Measurements from ENCODE around the gene BPIFB2. TPM values are rescaled to one million over a fixed set of nuclear protein-coding genes. Genes with fewer than 3 reads are reported as not detected.

Gene BPIFB2
- total and polyA plus RNA-seq, 10 of the 15 experiments (the other 5 are each of a cell fraction or from before 2014, with no cell fraction given), result not detected

GRCh38 chr20:32989507-32990283 lies 17.8 kb upstream of the BPIFB2 start:
- FAIRE-seq, result no peak
- RAD21 ChIA-PET (ENCODE audit: unreplicated experiment), result no interaction called here
- H2AFZ ChIP-seq (ENCODE audit: control insufficient read depth, low read depth, low read length), result no peak overlapping the region
- ATAC-seq, result no peak
- no peak overlapping the region for H3K4me3 ChIP-seq
- intact Hi-C loops (cut with micrococcal nuclease; ENCODE audit: unreplicated experiment) (no loop called here), in situ Hi-C loops (cut with MboI) (no loop called here)
- H3K9me3 ChIP-seq (replicated peaks; ENCODE audit: control insufficient read depth, insufficient read depth, low read length), result no peaks in the 10 kb centered on the region
- POLR2A ChIA-PET, result no interaction called here
- TF ChIP-seq CBX3 (IDR thresholded peaks at IDR 0.05; ENCODE audit: borderline replicate concordance, low read depth) (no peak), MTA2 (IDR thresholded peaks at IDR 0.05; ENCODE audit: low read depth) (no peak), NKRF (conservative IDR thresholded peaks at IDR 0.05) (no peak), ATF3 (IDR thresholded peaks at IDR 0.05; ENCODE audit: borderline replicate concordance, extremely low read depth, low read depth, low read length) (no peak), PAX8 (IDR thresholded peaks at IDR 0.05) (no peak), PML (IDR thresholded peaks at IDR 0.05; ENCODE audit: low read length) (no peak), BCL11A (IDR thresholded peaks at IDR 0.05; ENCODE audit: low read depth, low read length) (no peak), IRF5 (IDR thresholded peaks at IDR 0.05; ENCODE audit: borderline replicate concordance) (no peak), BACH1 (IDR thresholded peaks at IDR 0.05; ENCODE audit: borderline replicate concordance) (no peak), NFYB (IDR thresholded peaks at IDR 0.05; ENCODE audit: insufficient read depth, low read depth, low read length) (no peak), ZZZ3 (IDR thresholded peaks at IDR 0.05; ENCODE audit: control insufficient read depth, insufficient read length, low read depth) (no peak), CHD4 (IDR thresholded peaks at IDR 0.05) (no peak)
- DNase-seq (ENCODE audit: low read depth, low spot score), result no peak
- CTCF ChIA-PET, result interaction anchor here (0.6 kb wide), 1 partner anchor 137 kb away, joined by 4 read pairs; no protein-coding TSS in a partner anchor
- no peaks in the 10 kb centered on the region for H3K79me2 ChIP-seq (ENCODE audit: control insufficient read depth, insufficient read depth, low read length)
- no TSS peak for BruUV-seq (replicated peaks)
- 64% methylated on average over 14 of the region's 14 CpGs for WGBS (ENCODE audit: insufficient coverage, insufficient replicate concordance, low lambda C conversion rate, missing lambda C conversion rate)
- H3K27ac ChIP-seq (ENCODE audit: control insufficient read depth, insufficient read depth), result no peak overlapping the region
- SMC1A ChIA-PET (ENCODE audit: uncharacterized antibody, unreplicated experiment), result no interaction called here
- H3K27me3 ChIP-seq (replicated peaks in 1 of 2; ENCODE audit: control insufficient read depth in 2 of 2, insufficient read depth in 2 of 2, low read length in 1 of 2), result no peaks in the 10 kb centered on the region; a peak in 2 of 4 replicates
- no peaks in the 10 kb centered on the region for H3K4me1 ChIP-seq (ENCODE audit: control insufficient read depth, insufficient read depth, low read length)
- no peak overlapping the region for H3K9ac ChIP-seq (ENCODE audit: control insufficient read depth, insufficient read depth, low read length)
- H4K20me1 ChIP-seq (ENCODE audit: control insufficient read depth, insufficient read depth), result no peaks in the 10 kb centered on the region
- H3K4me2 ChIP-seq (ENCODE audit: control insufficient read depth, insufficient read depth), result no peak overlapping the region
- H3K36me3 ChIP-seq (ENCODE audit: control insufficient read depth in 2 of 2, insufficient read depth in 2 of 2, low read length in 1 of 2), result no peaks in the 10 kb centered on the region

All from GM12878 (cell line).